Bone marrow (tissue), 2 donors: Measurements from ENCODE around the gene ANP32A.
"Not testable (repeated sequence)": the region's sequence is repeated elsewhere in the genome, so short reads cannot be mapped to it uniquely, and the experiment has no call there.

Experiments
- DNase-seq, 2 donors: peaks; one replicate each; lab custom pipeline; 2025; lab: John Stamatoyannopoulos, UW

ANP32A gene

DNA sequence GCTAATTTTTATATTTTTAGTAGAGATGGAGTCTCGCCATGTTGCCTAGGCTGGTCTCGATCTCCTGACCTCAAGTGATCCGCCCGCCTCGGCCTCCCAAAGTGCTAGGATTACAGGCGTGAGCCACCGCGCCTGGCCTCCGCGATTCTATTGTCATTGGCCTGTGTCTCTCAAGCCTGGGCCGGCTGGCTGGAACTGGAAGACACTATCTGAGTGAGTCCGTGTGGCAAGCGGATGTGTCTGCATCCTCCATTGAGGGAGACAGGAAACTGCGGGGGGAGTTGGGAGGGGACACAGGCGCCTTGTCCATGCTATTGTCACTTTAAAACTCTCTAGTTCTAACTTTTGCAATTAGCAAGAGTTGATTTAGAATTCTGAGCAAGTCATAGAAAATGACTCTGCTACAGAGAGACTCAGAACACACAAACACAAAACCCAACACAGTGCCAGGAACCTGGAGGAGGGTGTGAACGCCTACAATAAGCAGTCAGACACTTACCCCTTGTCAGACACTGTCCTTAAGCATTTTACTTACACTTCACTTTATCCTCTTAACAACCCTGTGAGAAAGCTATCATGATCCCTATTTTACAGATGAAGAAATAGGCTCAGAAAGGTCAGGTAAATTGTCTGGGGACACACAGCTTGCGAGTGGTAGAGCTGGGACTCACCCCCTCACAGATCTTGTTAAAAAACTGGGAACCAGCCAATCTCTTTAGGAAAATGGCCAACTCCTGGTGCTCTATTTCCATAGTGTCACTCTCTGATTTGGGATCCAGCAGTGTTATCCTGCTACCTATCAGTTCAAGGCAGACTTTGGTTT lies 38.7 kb downstream of the ANP32A start:
- peak in 1 of 2 donors; percentile 93 for DNase-seq

DNA sequence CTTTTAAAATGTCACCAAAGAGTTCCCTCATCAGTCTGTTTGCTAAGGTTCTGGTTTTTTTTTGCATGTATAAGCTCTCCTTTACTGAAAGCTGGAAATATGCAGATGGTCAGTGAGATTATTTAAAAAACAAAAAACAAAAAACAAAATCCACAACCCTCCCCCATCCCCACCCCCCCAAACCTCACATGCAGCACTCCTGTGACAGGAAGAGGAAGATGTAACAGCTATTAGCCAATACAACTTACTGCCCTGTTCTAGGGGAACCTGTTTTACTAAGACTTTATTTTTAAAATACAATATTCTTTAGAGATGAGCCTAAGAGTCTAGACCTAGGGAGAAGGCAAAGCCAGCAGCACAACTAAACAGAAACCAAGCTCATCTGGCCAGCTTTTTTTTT lies 39.5 kb downstream of the ANP32A start:
- no peak for DNase-seq

DNA sequence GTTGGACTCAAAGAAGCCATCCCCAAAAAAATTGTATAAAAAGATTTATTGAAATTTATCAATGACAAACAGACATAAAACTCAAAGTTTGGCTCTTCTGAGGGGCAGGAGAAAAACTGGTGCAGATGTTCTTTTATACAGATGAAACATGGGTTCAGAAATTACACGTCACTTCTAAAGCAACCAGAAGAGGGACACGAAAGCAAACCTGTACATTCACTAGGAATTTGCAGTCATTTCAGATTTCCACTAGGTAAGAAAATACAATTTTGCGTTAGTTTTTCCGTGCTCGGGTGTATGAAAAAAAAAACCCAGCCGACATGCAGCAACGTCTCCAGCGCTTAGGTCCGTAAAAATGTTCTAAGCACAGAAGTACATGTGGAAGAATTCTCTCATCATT lies 41.8 kb downstream of the ANP32A start:
- DNase-seq: no peak

DNA sequence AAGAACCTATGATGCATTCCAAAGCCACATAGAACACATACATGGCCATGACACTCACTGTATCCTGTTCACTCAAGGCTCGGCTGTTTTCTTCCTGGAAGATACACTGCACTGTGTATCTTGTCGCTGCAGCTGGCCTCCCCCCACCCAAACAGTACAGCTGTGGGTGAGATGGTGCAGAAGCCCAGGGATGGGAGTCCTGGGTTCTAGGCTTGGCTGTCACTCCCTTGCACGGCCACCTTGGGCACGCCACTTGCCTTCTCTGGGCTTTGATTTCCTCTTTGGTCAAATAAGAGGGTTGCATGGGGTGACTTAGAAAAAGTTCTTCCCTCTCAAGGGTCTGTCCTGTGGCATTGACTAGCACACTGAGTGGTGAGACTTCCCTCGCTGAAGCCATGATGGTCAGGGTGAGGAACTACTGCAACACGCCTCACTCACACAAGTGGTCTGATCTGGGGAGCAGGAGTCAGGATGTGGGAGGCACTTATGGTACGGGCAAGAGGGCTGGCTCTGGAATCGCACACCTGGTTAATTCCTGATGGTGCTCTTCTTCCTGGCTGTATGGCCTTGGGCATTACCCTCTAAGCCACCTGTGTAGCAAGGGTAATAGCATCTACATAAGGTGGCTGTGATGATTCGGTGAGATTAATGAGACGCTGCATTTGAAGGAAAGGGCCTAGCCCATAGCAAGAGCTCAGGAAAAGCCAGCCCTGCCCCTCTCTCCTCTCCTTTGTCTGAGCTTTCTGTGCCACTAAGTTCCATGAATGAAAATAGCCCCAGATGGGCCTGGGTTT lies 44.0 kb downstream of the ANP32A start:
- DNase-seq: no peak

DNA sequence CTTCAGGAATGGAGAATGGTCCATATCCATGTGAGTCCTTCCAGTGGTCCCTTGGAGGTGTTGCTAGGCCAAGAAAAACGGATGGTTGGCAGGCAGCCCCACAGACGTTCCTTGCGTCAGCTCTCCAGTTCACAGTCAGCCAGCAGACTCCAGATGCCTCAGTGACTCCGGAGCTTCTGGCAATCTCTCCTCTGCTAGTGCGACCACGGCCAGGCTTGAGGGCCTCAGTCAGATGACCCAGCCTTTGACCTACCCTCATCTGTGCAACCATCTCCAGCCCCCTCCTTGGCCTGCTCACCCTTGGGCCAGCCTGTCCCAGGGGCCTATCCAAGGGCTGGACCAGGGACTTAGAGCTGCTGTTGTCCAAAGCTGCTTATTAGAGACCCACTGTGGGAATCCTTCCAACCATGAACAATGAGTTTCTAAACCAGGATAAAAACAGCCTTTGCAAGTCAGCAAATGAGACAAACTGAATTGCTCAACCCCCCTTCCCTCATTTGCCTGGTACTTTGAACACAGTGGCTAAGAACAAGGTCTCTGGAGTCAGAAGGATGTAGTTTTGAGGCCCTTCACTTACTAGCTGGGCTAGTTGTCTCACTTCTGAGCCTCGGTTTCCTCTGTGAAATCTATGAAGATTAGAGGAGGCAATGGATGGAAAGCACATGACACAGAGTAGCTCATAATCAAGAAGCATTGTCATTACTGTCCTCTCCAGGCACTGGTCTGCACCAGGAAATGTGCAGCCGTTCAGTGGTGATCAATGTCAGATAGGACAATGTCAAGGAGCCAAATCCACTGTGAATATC lies 44.8 kb downstream of the ANP32A start:
- DNase-seq: no peak

DNA sequence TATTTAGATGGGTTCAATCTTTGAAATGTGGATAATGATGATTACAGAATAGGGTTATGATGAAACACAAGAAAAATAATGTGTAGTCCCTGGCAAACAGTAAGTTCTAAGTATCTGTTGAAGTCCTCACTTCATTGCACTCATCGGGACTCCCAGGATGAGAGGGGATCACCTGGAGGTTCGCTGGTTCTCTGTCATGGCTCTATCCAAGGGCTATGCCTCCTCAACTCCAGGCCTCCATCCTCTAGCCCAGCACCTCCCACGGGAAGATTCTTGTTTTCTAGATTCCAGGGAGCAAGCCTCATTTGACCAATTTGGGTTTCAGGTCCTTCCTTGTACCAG lies 45.5 kb downstream of the ANP32A start:
- DNase-seq: no peak

DNA sequence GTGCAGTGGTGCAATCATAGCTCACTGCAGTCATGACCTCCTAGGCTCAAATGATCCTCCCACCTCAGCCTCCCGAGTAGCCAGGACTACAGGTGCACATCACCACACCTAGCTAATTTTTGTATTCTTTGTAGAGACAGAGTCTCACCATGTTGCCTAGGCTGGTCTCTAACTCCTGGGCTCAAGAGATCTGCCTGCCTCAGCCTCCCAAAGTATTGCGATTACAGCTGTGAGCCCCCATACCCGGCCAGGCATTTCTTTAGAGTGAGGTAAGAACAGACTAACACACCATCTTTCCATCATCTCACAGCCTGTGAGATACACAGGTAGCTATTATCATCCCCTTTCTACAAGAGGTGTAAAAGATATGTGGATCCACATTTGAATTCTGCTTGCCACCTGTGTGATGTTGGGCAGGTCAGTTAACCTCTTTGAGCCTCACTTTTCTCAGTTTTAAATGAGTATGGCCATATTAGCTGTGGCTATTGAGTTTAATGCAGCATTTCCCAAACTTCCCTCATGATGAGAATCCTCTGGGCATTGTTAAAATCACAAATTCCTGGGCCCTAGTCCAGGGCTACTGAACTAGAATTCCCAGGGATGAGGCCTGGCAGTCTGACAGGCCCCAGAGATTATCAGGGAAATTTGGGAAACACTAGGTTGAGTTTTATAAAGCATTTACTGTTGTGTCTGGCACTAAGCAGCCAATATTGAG lies 46.0 kb downstream of the ANP32A start:
- no peak for DNase-seq

DNA sequence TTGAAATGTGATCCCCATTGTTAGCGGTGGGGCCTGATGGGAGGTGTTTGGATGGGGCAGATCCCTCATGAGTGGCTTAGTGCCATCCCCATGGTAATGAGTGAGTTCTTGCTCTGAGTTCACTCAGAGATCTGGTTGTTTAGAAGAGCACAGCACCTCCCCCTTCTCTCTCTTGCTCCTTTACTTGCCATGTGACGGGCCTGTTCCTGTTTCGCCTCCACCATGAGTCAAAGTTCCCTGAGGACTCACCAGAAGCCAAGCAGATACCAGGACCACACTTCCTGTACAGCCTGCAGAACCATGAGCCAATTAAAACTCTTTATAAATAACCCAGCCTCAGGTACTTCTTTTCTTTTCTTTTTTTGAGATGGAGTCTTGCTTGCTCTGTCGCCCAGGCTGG lies 46.6 kb downstream of the ANP32A start:
- DNase-seq: no peak

DNA sequence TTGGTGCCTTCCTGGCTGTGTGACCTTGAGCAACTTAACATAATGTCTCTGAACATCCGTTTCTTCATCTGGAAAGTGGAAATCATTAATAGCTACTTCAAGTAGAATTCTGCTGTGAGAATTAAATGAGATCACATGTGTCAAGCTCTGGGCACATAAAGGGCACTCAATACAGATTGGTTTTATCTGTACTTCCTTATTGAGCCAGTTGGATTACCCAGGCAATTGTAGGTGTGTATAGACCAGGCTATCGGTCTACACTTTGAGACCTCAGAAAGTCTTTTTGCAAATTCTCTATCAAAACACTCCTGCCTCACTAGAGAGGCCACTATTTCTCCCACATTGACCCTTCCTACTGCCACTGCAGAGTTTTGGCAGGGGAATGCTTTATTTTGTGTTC lies 47.7 kb downstream of the ANP32A start:
- DNase-seq: no peak

DNA sequence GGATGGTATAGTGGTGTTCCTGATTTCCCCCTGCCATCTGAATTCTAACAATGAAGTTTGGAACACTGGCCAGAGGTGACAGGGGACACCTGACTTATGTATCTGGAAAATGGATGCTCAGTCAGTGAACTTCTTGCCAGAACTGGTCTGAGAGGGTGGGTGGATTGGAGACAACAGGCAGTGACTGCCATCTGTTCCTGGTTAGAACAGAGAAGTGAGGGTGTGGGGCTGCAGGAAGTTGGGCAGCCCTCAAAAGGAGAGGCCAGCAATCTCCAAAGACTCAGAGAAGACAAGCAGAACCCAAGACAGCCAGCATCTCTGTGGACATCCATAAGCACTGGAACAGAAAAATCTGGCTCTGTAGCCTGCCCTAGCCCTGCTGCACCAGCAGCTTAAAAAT lies 50.5 kb downstream of the ANP32A start:
- no peak for DNase-seq

DNA sequence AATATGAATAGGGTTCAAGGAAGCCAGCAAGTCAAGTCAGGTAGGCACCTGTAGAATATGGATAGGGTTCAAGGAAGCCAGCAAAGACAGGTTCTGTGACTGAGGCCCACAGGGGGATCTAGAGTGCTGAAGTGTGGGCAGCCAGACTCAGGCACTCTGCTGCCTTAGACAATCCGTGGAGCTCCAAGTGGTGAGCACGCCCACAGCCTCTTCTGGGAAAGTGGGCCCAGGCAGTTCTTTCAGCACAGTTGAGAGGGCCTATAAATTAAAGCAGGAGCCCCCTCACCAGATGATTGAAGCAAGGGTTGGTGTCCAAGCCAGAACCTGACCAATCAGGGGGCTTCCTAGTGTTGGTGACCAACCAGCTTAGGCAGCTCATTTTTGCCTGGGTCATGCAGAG lies 51.0 kb downstream of the ANP32A start:
- no peak for DNase-seq

DNA sequence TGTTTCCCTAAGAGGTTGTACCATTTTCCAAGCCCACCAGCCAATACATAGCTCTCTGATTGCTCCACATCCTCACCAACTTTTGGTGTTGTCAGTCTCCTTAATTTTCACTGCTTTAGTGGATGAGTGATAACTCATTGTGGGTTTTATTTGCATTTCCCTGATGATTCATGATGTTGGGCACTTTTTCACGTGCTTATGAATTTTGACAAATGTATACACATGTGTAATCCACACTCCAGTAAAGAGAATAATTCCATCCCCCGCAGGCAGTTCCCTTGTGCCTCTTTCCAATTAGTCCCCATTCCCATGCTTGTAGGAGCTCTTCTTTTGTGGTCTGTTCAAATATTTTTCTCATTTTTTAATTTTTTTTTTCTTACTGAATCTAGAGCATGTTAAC lies 52.4 kb downstream of the ANP32A start:
- no peak for DNase-seq

DNA sequence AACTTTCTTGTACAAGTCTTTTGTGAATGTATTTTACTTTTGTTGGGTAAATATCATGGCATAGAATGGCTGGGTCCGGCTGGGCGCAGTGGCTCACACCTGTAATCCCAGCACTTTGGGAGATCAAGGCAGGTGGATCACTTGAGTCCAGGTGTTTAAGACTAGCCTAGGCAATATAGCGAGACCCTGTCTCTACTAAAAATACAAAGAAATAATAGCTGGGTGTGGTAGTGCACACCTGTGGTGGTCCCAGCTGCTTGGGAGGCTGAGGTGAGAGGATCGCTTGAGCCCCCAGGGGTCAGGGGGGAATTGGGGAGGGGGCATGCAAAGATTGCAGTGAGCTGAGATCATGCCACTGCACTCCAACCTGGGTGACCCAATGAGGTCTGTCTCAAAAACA lies 52.9 kb downstream of the ANP32A start:
- DNase-seq: no peak

DNA sequence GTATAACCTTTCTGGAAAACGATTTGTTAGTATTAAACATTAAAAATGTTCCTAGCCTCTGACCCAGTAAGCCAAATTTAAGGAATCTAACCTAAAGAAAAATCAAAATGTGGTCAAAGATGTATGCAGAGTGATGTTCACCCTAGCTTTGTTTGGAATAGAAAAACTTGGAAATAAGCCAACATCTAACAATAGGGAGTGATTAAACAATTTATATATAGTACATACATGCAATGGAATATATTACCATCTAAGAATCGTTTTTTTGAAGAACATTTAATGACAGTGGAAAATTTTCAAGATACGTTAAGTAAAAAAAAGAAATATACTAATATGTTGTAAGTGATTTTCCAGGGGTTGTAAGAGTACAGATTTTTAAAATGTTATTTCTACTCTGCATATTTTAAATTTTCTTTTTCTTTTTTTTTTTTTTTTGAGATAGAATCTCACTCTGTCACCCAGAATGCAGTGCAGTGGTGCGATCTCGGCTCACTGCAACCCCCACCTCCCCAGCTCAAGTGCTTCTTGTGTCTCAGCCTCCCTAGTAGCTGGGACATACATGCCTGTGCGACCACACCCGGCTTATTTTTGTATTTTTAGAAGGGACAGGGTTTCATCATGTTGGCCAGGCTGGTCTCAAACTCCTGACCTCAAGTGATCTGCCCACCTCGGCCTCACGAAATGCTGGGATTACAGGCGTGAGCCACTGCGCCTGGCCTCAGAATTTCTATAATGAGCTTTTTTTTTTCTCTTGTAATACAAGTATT lies 54.9 kb downstream of the ANP32A start:
- no peak for DNase-seq

DNA sequence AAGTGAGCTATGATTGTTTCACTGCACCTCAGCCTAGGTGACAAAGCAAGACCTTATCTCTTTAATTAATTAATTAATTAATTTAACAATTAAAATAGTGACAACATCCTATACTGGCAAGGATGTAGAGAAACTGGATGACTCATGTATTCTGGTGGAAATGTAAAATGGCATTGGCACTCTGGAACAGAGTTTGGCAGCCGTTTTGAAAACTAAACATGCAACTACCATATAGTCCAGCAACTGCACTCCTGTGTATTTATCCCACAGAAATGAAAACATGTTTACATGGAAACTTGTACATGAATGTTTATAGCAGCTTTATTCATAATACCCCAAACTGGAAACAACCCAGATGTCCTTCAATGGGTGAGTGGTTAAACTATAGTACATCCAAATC lies 56.6 kb downstream of the ANP32A start:
- DNase-seq: no peak

DNA sequence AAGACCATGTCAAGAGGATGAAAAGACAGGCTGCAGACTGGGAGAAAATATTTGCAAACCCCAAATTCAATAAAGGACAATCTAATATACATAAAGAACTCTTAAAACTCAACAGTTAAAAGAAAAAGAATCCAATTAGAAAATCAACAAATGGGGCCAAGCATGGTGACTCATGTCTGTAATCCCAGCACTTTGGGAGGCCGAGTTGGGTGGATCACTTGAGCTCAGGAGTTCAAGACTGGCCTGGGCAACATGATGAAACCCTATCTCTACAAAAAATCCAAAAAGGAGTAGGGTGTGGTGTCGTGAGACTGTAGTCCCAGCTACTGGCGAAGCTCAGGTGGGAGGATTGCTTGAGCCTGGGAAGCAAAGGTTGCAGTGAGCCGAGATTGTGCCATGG lies 57.6 kb downstream of the ANP32A start:
- no peak for DNase-seq

DNA sequence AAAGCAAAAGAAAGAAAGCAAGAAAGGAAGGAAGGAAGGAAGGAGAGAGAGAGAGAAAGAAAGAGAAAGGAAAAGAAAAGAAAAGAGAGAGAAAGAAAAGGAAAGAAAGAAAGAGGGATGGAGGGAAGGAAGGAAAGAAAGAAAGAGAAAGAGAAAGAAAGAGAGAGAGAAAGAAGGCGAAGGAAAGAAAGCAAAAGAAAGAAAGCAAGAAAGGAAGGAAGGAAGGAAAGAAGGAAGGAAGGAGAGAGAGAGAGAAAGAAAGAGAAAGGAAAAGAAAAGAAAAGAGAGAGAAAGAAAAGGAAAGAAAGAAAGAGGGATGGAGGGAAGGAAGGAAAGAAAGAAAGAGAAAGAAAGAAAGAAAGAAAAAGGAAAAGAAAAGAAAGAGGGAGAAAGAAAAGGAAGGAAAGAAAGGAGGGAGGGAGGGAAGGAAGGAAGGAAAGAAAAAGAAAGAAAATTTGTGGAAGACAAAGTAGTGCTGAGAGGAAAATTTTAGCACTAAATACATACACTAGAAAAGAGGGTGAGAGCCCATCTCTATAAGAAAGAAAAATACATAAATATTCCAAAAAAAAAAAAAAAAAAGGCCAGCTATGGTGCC lies 60.6 kb downstream of the ANP32A start:
- DNase-seq: not testable (repeated sequence)

DNA sequence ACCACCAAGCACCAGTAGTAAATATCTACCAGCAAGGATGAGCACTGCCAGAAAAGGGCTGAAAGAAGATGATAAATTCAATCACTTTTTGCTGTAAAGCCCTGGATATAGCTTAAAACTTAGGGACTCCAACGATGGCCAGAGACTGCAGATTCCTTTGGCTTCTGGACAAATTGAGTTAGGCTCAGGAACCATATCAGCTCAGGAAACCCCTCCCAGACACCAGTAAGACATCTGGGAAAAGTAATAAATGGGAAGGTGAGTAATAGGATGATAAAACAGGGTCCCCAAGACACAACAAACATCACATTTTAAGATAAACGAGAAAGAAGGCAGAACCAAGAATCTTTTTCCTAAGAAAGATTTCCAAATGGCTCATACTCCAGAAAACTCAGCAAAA lies 65.0 kb downstream of the ANP32A start:
- DNase-seq: no peak

DNA sequence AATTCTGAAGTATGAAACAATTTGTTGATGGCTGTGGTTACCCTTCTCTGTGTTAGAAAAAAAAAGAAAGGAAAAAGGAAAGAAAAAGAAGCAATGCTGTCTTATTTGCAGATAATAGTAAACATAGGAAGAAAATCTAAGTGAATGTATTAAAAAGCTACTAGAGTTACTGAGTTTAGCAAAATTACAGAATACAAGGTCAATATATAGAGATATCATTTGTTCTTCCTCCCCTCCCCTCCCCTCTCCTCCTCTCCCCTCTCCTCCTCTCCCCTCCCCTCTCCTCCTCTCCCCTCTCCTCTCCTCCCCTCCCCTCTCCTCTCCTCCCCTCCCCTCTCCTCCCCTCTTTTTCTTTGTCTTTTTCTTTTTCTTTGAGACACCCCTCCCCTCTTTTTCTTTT lies 69.1 kb downstream of the ANP32A start:
- DNase-seq: no peak

DNA sequence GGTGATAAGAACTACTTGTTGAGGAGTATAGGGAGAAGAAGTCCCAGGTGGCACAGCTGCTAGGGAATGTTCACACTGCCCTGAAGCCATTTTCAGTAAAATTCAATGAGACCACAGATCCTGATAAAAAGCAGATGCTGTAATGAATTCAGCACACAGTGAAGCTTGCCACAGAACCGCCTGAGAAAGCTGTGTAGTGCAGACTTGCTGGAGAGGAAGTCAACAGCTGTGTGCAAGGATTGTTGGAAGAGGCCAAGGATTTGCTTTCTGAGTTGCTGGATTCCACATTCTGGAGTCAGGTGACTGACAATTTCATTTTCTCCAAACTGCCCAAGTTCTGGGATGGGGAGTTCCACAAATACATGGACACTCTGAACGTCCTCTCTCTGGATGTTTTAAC lies 70.9 kb downstream of the ANP32A start:
- DNase-seq: no peak

DNA sequence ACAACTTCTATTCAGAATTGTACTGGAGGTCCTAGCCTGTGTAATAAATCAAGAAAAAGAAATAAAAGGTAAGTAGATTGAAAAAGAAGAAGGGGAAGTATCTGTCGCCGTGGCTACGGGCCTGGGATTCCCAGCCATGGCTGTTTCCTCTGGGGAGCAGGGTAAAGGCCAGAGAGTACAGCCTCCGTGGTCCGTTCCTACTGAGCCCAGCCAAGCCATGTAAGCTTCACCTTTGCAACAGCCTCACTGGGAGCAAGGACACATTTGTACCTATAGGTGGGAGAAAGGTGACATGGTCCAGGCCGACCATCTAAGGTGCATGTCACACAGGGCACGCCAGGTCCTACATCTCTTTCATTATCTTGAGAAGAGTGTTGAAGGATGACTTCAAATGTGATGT lies 71.3 kb downstream of the ANP32A start:
- no peak for DNase-seq
